Skeletal muscle tissue (tissue), 4 donors: Measurements from ENCODE around the gene CDKN1B. TPM values are rescaled to one million over a fixed set of nuclear protein-coding genes. Genes with fewer than 3 reads are reported as not detected.

Experiments used
- H3K27ac ChIP-seq: one replicate; pipeline ENCODE4 v1.7.0; 2013; ENCODE audit warnings: mild to moderate bottlenecking, low read depth, low read length, inconsistent platforms
- H3K27me3 ChIP-seq, 3 donors: one replicate each; pipeline ENCODE4 v1.7.0; 2013; ENCODE audit warnings: low read length in 3 of 3; ENCODE audit not compliant: control insufficient read depth in 3 of 3, insufficient read depth in 3 of 3
- H3K36me3 ChIP-seq, 3 donors: one replicate each; pipeline ENCODE4 v1.7.0; 2013; ENCODE audit warnings: low read length in 3 of 3; ENCODE audit not compliant: control insufficient read depth in 3 of 3, insufficient read depth in 3 of 3
- H3K4me1 ChIP-seq, 3 donors: one replicate each; pipeline ENCODE4 v1.7.0; 2013; ENCODE audit warnings: low read length in 3 of 3, mild to moderate bottlenecking in 3 of 3; ENCODE audit not compliant: control insufficient read depth in 3 of 3, insufficient read depth in 3 of 3
- H3K4me3 ChIP-seq, 3 donors: one replicate each; pipeline ENCODE4 v1.7.0; 2013; ENCODE audit warnings: low read length in 3 of 3
- H3K9ac ChIP-seq, 3 donors: one replicate each; pipeline ENCODE4 v1.7.0; 2013; ENCODE audit warnings: low read length in 3 of 3, mild to moderate bottlenecking in 3 of 3, moderate library complexity in 2 of 3, low read depth in 1 of 3
- H3K9me3 ChIP-seq, 3 donors: one replicate each; pipeline ENCODE4 v1.7.0; 2013; ENCODE audit warnings: low read length in 3 of 3; ENCODE audit not compliant: control insufficient read depth in 3 of 3
- total RNA-seq: library from RNA; depleted of rRNA; stranded (reverse); fragments of >200 nt; gene quantifications from one replicate; pipeline ENCODE4 v1.2.3, GENCODE V29; 2014
- donor health status: Osteomylitis.

The CDKN1B gene
- total RNA-seq, 1 donor from 2014 or later, result 62.1 TPM

DNA sequence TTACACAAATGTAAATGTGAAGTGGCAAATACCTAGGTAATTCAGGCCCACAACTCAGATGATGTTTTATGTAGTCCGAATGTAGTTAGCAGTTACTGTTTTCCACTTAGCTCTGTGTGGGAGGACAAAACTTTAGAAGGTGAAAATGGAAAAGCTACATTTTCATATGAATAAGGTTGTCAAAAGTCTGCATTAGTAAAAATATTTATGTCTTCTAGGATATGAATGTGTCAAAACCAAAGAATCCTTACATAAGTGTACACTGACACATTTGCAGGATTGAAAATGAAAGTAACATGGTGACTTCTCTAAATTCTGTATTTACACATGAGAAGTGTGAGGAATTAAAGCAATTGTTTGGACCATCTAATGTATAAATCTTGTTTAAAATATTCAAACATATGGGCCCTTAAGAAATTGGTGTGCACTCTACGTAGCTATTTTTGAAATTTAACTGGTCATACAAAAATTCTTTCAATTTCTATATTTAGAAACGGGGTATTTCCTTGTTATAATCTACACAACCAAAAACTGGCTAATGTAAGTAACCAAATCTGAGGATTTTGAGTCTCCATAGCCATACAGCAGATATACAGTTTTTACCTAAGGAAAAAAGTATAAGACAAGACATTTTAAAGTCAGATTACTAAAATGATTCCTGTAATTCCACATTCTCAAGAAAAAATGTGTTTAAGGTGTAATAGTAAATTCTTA is 5.4 kb downstream of the CDKN1B start:
- Histone ChIP-seq H3K27ac (peak overlapping the region; percentile 86), H3K9me3 (no peaks in the 10 kb centered on the region), H3K36me3 (peaks cover 10% of the 10 kb centered on the region in 3 donors), H3K9ac (peak overlapping the region in 2 of 3 donors; percentile 27 to 88), H3K27me3 (no peaks in the 10 kb centered on the region), H3K4me1 (peaks cover 11 to 39% (median 35%) of the 10 kb centered on the region in 3 donors), H3K4me3 (peak overlapping the region in 1 of 3 donors; percentile 79)

DNA sequence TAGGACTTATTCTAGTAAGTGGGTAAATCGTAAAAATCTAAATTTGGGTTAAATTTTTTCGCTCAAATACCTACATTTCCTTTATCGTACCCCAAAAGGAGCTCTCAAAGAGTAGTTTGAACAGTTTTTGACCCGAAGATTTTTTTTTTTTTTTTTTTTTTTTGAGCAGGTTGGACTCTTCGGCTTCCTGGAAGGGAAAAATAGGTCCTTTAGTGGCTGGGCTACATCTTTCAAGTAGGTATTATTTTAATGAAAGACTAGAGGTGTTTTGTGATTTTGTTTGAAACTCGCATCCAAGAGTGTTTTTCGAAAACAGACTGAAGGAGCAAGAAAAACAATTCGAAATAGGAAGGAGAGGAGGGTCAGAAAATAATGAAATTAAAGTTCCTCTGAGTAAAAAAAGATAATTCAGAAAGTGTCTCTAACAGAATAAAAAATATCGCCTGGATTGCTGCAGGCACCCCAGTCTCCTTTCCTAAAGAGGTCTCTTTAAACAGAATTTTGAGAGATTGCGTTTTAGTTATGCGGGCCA is 6.0 kb downstream of the CDKN1B start:
- no peaks in the 10 kb centered on the region for H3K9me3 ChIP-seq
- H3K27ac ChIP-seq, result peak overlapping the region; percentile 86
- H3K27me3 ChIP-seq, result no peaks in the 10 kb centered on the region
- peak overlapping the region; percentile 75 to 88 (median 85) for H3K9ac ChIP-seq
- H3K4me1 ChIP-seq, result peaks cover 11 to 39% (median 35%) of the 10 kb centered on the region in 3 donors
- H3K36me3 ChIP-seq, result peaks cover 6 to 10% (median 10%) of the 10 kb centered on the region in 3 donors
- peak overlapping the region; percentile 73 to 83 (median 79) for H3K4me3 ChIP-seq

DNA sequence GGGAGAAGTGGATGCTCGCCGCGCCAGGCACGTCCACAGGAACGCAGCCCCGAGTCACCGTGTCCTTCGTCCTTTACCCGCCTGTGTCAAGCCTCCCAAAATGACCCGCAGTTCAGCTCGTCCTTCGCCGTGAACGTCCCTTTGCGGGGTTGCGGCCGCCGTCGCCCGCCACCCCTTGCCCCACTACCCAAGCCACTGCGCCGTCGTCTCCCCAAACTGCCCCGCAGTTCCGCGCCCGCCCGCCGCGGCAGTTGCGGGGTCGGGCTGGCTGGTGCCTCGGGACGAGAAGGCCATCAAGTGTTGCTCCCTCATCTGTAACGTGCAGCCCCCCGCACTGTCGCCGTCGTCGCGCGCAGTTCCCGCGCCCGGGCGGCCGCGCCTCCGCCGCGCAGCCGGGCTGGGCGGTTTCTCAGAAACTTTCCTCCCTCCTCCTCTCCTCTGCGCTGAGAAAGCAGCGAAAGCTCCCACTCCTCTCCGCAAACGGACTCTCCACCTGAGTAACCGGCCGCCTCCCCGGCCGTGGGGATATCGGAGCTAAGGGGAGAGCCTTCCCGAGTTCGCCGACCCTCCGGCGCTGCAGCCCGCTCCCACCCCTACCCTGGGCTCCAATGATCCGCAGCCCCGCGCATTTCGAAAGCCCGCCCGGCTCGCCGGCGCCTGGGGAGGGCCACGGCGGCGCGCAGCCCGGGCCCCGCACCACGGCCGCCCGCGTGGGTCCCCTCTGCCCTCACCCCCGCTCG is 6.7 kb downstream of the CDKN1B start:
- H3K4me3 ChIP-seq, result peak overlapping the region; percentile 73 to 83 (median 79)
- H3K27ac ChIP-seq, result peak overlapping the region; percentile 86
- no peaks in the 10 kb centered on the region for H3K9me3 ChIP-seq
- H3K36me3 ChIP-seq, result peaks cover 6 to 10% (median 8%) of the 10 kb centered on the region in 3 donors
- H3K9ac ChIP-seq, result peak overlapping the region; percentile 75 to 88 (median 85)
- no peaks in the 10 kb centered on the region for H3K27me3 ChIP-seq
- peaks cover 11 to 38% (median 33%) of the 10 kb centered on the region in 3 donors for H3K4me1 ChIP-seq

DNA sequence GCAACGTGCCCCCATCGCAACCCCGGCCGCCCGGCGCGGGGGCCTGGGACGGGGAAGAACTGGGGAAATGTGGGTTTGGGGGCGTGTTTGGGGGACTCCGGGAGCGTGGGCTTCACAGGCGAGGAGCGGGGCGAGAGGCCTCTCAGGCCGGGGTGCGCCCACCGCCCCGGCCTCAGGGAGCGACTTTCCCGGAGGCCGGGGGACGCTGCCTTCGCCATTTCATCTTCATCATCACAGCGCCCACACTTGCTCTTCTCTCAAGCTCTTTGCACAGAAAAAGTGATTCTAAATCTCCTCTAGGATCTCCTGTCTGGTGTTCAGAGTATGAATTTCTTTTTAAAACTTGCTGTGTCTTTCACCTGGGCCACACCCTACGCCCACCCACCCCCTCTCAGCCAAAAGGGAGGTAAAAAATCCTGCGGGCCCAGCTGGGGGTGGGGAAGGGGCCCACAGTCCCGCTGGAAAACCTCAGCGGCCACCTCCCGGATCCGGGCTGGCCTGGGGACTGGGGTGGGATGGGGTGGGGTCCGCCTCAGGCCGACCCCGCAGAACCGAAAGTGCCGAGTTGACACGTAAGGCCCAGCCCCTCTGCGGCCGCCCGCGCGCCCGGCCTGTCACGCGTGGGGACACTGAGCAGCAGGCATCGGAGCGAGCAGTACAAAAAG is 7.4 kb downstream of the CDKN1B start:
- Histone ChIP-seq H3K36me3 (peaks cover 2 to 8% (median 7%) of the 10 kb centered on the region in 3 donors), H3K9me3 (no peaks in the 10 kb centered on the region), H3K9ac (peak overlapping the region; percentile 75 to 88 (median 85)), H3K4me1 (peaks cover 9 to 31% (median 26%) of the 10 kb centered on the region in 3 donors), H3K27ac (peak overlapping the region; percentile 86), H3K27me3 (no peaks in the 10 kb centered on the region), H3K4me3 (peak overlapping the region; percentile 72 to 83 (median 73))

DNA sequence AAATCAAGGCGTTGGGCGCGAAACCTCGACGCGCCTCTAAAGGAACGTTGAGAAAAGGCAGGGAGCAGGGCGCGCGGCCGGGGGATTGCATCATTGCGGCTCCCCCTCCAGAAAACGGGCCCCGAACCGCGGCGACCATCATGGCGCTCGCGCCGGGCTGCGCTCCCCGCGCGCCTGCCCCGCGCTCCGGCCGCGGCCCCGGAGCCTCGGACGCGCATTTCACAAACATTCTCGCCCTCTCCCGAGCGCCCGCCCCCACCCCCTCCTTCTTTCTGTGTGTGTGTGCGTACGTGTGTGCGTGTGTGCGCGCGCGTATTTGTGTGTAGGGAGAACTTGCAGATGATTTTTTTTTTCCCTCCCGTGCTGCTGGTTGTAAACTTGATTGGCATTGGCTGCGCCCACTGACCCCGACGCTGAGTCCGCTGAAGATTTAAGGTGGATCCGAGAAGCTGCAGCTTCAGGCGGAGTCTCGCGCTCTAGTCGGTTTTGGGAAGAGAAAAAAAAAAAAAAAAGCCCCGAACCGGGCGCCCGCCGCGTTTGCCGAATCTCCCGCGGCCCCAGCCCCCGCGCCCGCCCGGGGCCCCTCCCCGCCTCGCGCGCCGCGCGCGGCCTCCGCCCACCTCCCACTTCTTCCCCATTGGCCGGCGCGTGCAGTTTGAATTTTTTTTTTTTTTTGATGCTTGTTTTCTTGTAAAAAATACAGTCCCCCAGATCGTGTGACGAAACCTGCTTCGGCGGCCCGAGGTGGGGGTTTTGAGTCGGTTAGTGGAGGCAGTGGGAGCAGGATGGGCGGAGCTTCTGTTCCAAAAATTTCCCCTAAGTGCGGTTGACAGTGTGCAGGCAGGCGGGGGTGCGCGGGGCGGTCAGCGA is 8.2 kb downstream of the CDKN1B start:
- H3K4me3 ChIP-seq, result peak overlapping the region; percentile 73 to 83 (median 79)
- peak overlapping the region; percentile 76 to 88 (median 85) for H3K9ac ChIP-seq
- H3K27ac ChIP-seq, result peak overlapping the region; percentile 86
- peaks cover 6 to 28% (median 21%) of the 10 kb centered on the region in 3 donors for H3K4me1 ChIP-seq
- H3K9me3 ChIP-seq, result no peaks in the 10 kb centered on the region
- H3K36me3 ChIP-seq, result peaks cover 2 to 8% (median 7%) of the 10 kb centered on the region in 3 donors
- H3K27me3 ChIP-seq, result no peaks in the 10 kb centered on the region

DNA sequence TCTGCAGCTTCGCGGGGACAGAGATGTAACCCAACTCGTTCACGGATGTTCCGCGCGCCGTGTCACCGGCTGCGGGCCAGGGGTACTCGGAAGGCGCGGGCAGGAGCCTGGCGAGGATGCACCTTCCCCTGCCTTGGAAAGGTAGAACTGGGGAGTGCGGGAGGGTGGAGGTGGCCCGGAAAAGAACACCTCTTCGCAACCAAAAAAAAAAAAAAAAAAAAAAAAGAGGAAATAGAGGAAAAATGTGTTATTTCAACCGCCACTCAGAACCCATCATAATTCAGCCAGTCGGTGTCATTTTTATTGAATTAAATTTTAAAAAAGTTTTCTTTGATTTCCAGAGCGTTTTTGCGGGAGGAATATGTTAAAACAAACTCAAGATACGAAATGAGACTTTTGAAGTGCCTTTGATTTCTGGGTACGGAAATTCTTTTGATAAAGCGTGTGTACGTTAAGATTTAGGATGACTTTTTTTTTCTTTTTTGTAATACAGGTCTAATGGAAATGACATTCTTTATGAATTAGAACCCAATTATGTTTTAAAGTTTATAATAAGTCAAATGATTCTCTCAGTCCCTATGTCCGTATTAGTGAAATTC is 8.9 kb downstream of the CDKN1B start:
- Histone ChIP-seq H3K4me3 (peak overlapping the region; percentile 73 to 83 (median 79)), H3K27ac (peak overlapping the region; percentile 86), H3K27me3 (no peaks in the 10 kb centered on the region), H3K4me1 (peaks cover 6 to 21% (median 15%) of the 10 kb centered on the region in 3 donors), H3K9me3 (no peaks in the 10 kb centered on the region), H3K36me3 (peaks cover under 1% of the 10 kb centered on the region in 3 donors), H3K9ac (peak overlapping the region; percentile 76 to 88 (median 85))

DNA sequence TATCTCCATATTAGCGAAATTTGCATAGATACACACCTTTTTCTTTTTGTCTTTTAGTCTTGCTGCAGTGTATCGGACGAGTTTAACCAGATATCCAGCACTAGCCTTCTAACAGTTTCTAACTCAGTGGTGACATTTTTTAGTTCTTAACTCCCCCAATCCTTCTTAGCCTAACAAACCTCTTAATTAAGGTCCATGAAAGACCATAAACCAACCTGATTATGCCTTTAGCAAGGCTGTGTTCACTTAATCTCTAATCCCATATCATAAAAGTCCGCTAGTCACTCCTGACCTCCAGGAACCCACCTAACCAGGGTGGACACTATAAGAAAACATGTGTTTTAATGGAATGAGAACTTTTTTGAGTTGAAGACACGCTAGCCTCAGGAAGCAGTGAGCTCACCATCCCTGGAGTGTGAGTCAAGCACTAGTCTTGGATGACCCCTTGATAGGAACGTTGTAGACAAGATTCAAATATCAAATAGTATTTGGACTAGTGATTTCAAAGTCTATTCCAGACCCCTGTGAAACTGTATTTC is 9.5 kb downstream of the CDKN1B start:
- H3K27ac ChIP-seq, result peak overlapping the region; percentile 86
- peak overlapping the region in 1 of 3 donors; percentile 79 for H3K4me3 ChIP-seq
- H3K27me3 ChIP-seq, result no peaks in the 10 kb centered on the region
- H3K4me1 ChIP-seq, result peaks cover 6 to 19% (median 14%) of the 10 kb centered on the region in 3 donors
- H3K9me3 ChIP-seq, result no peaks in the 10 kb centered on the region
- peak overlapping the region; percentile 76 to 88 (median 85) for H3K9ac ChIP-seq
- H3K36me3 ChIP-seq, result no peaks in the 10 kb centered on the region

DNA sequence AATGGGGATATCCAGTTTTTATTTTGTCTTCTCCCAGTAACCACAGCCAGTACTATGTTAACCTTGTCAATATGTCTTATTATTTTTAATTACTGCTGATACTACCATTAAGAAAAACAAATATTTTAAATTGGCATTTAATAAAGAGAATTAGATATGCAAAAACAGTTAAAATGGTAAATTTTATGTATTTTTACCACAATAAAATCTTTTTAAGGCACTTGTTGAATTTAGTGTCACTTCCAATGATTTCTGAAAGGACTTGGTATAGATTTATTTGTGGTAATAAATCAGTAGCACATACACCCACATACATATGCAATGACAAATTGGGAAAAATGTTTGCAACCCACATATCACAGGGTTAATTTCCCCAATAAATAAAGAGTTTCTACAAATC is 14.0 kb downstream of the CDKN1B start:
- Histone ChIP-seq H3K9me3 (no peaks in the 10 kb centered on the region), H3K36me3 (no peaks in the 10 kb centered on the region), H3K9ac (no peak overlapping the region), H3K4me1 (peaks cover 0 to 11% (median 0%) of the 10 kb centered on the region in 3 donors), H3K27ac (no peak overlapping the region), H3K27me3 (no peaks in the 10 kb centered on the region), H3K4me3 (no peak overlapping the region)
